MV-4-11 (cell line): ENCODE results near the gene SPATA16.
A peak's percentile ranks its signal among the peaks of the same experiment; 100 is the strongest.
"Not testable (repeated sequence)": the region's sequence is repeated elsewhere in the genome, so short reads cannot be mapped to it uniquely, and the experiment has no call there.

Experiments
- DNase-seq: peaks from one replicate; lab custom pipeline; 2025; lab: John Stamatoyannopoulos, UW

SPATA16 gene

GRCh38 chr3:173140986-173141385 lies at the start of gene SPATA16:
Gene SPATA16, minus strand, starts transcription at chr3:173141235. Its CDS starts 23,504 bp downstream, at chr3:173117731.
- DNase-seq: no peak

- not testable (repeated sequence) for DNase-seq
Observed at GRCh38 chr3:173183022-173183421, 42.0 kb upstream of the SPATA16 start.

GRCh38 chr3:173173652-173174051 lies 32.6 kb upstream of the SPATA16 start:
- DNase-seq: no peak

- DNase-seq: not testable (repeated sequence)
Observed at GRCh38 chr3:173159139-173159538, 18.1 kb upstream of the SPATA16 start.

GRCh38 chr3:173156533-173156932 lies 15.5 kb upstream of the SPATA16 start:
- DNase-seq: not testable (repeated sequence)

- DNase-seq: no peak
Observed at GRCh38 chr3:173153631-173154030, 12.6 kb upstream of the SPATA16 start.

- no peak for DNase-seq
Observed at GRCh38 chr3:173139420-173139819, 1.6 kb downstream of the SPATA16 start.

- DNase-seq: no peak
Observed at GRCh38 chr3:173138026-173138425, 3.0 kb downstream of the SPATA16 start.

GRCh38 chr3:173135059-173135458 lies 6.0 kb downstream of the SPATA16 start:
- no peak for DNase-seq

GRCh38 chr3:173128633-173129032 lies 12.4 kb downstream of the SPATA16 start:
- DNase-seq: no peak

GRCh38 chr3:173111321-173111720 lies 29.7 kb downstream of the SPATA16 start:
- no peak for DNase-seq

GRCh38 chr3:173109143-173109542 lies 31.9 kb downstream of the SPATA16 start:
- DNase-seq: no peak

GRCh38 chr3:173103469-173103868 lies 37.6 kb downstream of the SPATA16 start:
- no peak for DNase-seq

GRCh38 chr3:173098959-173099358 lies 42.1 kb downstream of the SPATA16 start:
- no peak for DNase-seq

- DNase-seq: no peak
Observed at GRCh38 chr3:173096994-173097785, 43.8 kb downstream of the SPATA16 start.

- no peak for DNase-seq
Observed at GRCh38 chr3:173096140-173096539, 44.9 kb downstream of the SPATA16 start.

- DNase-seq: no peak
Observed at GRCh38 chr3:173092038-173092437, 49.0 kb downstream of the SPATA16 start.

GRCh38 chr3:173090492-173090891 lies 50.5 kb downstream of the SPATA16 start:
- DNase-seq: no peak

GRCh38 chr3:173089283-173089682 lies 51.8 kb downstream of the SPATA16 start:
- DNase-seq: no peak

- no peak for DNase-seq
Observed at GRCh38 chr3:173078525-173078924, 62.5 kb downstream of the SPATA16 start.

- DNase-seq: peak; percentile 19
Observed at GRCh38 chr3:173066044-173067004, 74.7 kb downstream of the SPATA16 start.

- no peak for DNase-seq
Observed at GRCh38 chr3:173065543-173065981, 75.5 kb downstream of the SPATA16 start.

GRCh38 chr3:173064631-173065030 lies 76.4 kb downstream of the SPATA16 start:
- DNase-seq: no peak
